KG1 (cell line): ENCODE results near the gene ANKRD11.
A peak's percentile ranks its signal among the peaks of the same experiment; 100 is the strongest.
"Not testable (repeated sequence)": the region's sequence is repeated elsewhere in the genome, so short reads cannot be mapped to it uniquely, and the experiment has no call there.

Source experiments
- DNase-seq: peaks from one replicate; lab custom pipeline; 2025; lab: John Stamatoyannopoulos, UW

The ANKRD11 gene

GRCh38 chr16:89328412-89329400 is 161.7 kb downstream of the ANKRD11 start:
- DNase-seq = not testable (repeated sequence)

GRCh38 chr16:89326721-89327120 is 163.6 kb downstream of the ANKRD11 start:
- DNase-seq = no peak

GRCh38 chr16:89325861-89326471 is 164.4 kb downstream of the ANKRD11 start:
- DNase-seq = peak; percentile 25

GRCh38 chr16:89324056-89325010 is 166.0 kb downstream of the ANKRD11 start:
- no peak for DNase-seq

GRCh38 chr16:89323120-89323960 is 167.0 kb downstream of the ANKRD11 start:
- DNase-seq = no peak

GRCh38 chr16:89322321-89323119 is 167.8 kb downstream of the ANKRD11 start:
- no peak for DNase-seq

- no peak for DNase-seq
These were observed 169.4 kb downstream of the ANKRD11 start for GRCh38 chr16:89320782-89321501.

GRCh38 chr16:89319886-89320781 is 170.2 kb downstream of the ANKRD11 start:
- no peak for DNase-seq

- DNase-seq = no peak
These were observed 170.8 kb downstream of the ANKRD11 start for GRCh38 chr16:89319631-89319885.

GRCh38 chr16:89318871-89319630 is 171.3 kb downstream of the ANKRD11 start:
- DNase-seq = no peak

GRCh38 chr16:89318430-89318758 is 172.0 kb downstream of the ANKRD11 start:
- no peak for DNase-seq

GRCh38 chr16:89317729-89318429 is 172.5 kb downstream of the ANKRD11 start:
- DNase-seq = no peak

- DNase-seq = no peak
These were observed 173.2 kb downstream of the ANKRD11 start for GRCh38 chr16:89317101-89317671.

- no peak for DNase-seq
These were observed 173.7 kb downstream of the ANKRD11 start for GRCh38 chr16:89316701-89317100.

GRCh38 chr16:89315791-89316581 is 174.4 kb downstream of the ANKRD11 start:
- peak; percentile 69 for DNase-seq

- no peak for DNase-seq
These were observed 175.1 kb downstream of the ANKRD11 start for GRCh38 chr16:89315271-89315670.
